SK-N-SH (cell line): ENCODE data around the gene MME. TPM values are rescaled to one million over a fixed set of nuclear protein-coding genes. Genes with fewer than 3 reads are reported as not detected.

ENCODE experiments used
- CTCF ChIA-PET: fragments of 300-600, 350-600 bp; formaldehyde crosslinking; extraction: SDS; loops from one replicate; lab custom pipeline; 2021; lab: Yijun Ruan, JAX
- POLR2A ChIA-PET: fragments of 350-600 bp; sonication (Branson Sonifier 250); formaldehyde crosslinking; extraction: SDS; loops from one replicate; lab custom pipeline; 2020; ENCODE audit warnings: antibody characterized with exemption, inconsistent platforms; lab: Yijun Ruan, JAX
- DNase-seq: peaks from one replicate; pipeline ENCODE4 v3.0.0; 2012
- H2AFZ ChIP-seq: fragments of 200-600 bp; sonication (generic); 2 replicates; pipeline ENCODE4 v1.8.1; 2016; ENCODE audit warnings: antibody characterized with exemption, mild to moderate bottlenecking, low read depth
- H3F3A ChIP-seq: fragments of 200-600 bp; sonication (generic); replicated peaks from 2 replicates; pipeline ENCODE3; 2016; ENCODE audit warnings: antibody characterized with exemption, mild to moderate bottlenecking; ENCODE audit not compliant: insufficient read depth
- H3K27ac ChIP-seq, 2 experiments: fragments of 200-500 bp in 1 of 2; fragments of 200-600 bp in 1 of 2; sonication (Bioruptor generic) in 1 of 2; sonication (generic), shearing (Covaris generic) in 1 of 2; 2 replicates each; pipeline versions ENCODE4 v1.5.1 to v1.6.1; 2014 to 2016; ENCODE audit warnings: low read depth in 2 of 2, inconsistent platforms in 1 of 2, low read length in 1 of 2, mild to moderate bottlenecking in 1 of 2, mixed read lengths in 1 of 2
- H3K27me3 ChIP-seq: fragments of 200-600 bp; sonication (generic), shearing (Covaris generic); 2 replicates; pipeline ENCODE4 v1.6.1; 2016; ENCODE audit warnings: mixed run types; ENCODE audit not compliant: insufficient read depth
- H3K36me3 ChIP-seq, 2 experiments: fragments of 200-500 bp in 1 of 2; fragments of 200-600 bp in 1 of 2; sonication (Bioruptor generic) in 1 of 2; sonication (generic) in 1 of 2; replicated peaks in 1 of 2; 2 replicates each; pipeline versions ENCODE3 to v1.5.1; 2014 to 2016; ENCODE audit warnings: low read length in 1 of 2, mild to moderate bottlenecking in 1 of 2; ENCODE audit not compliant: insufficient read depth in 2 of 2, control insufficient read depth in 1 of 2
- H3K4me1 ChIP-seq, 2 experiments: fragments of 200-500 bp in 1 of 2; fragments of 200-600 bp in 1 of 2; sonication (Bioruptor generic) in 1 of 2; sonication (generic), shearing (Covaris generic) in 1 of 2; 2 replicates each; pipeline versions ENCODE4 v1.5.1 to v1.6.1; 2014 to 2016; ENCODE audit warnings: low read depth in 1 of 2, low read length in 1 of 2, mixed run types in 1 of 2; ENCODE audit not compliant: insufficient read depth in 2 of 2, control insufficient read depth in 1 of 2
- H3K4me2 ChIP-seq: fragments of 200-600 bp; sonication (generic), shearing (Covaris generic); 2 replicates; pipeline ENCODE4 v1.6.1; 2017; ENCODE audit warnings: mixed run types
- H3K4me3 ChIP-seq, 2 experiments: fragments of 200-500 bp in 1 of 2; fragments of 200-600 bp in 1 of 2; sonication (Bioruptor generic) in 1 of 2; sonication (generic), shearing (Covaris generic) in 1 of 2; 2 replicates each; pipeline versions ENCODE4 v1.5.1 to v1.8.1; 2014 to 2016; ENCODE audit warnings: low read depth in 2 of 2, inconsistent platforms in 1 of 2, low read length in 1 of 2, mild to moderate bottlenecking in 1 of 2, mixed read lengths in 1 of 2, moderate library complexity in 1 of 2
- H3K79me2 ChIP-seq: fragments of 200-600 bp; sonication (generic); 2 replicates; pipeline ENCODE4 v1.8.1; 2017; ENCODE audit warnings: mild to moderate bottlenecking; ENCODE audit not compliant: insufficient read depth
- H3K9ac ChIP-seq: fragments of 200-600 bp; sonication (generic); 2 replicates; pipeline ENCODE4 v1.6.1; 2017; ENCODE audit warnings: mixed run types
- H3K9me2 ChIP-seq: fragments of 200-600 bp; sonication (generic); 2 replicates; pipeline ENCODE4 v1.6.1; 2017; ENCODE audit warnings: mixed run types
- H3K9me3 ChIP-seq: fragments of 200-600 bp; sonication (generic); 2 replicates; pipeline ENCODE4 v1.6.1; 2017; ENCODE audit warnings: mixed run types, mild to moderate bottlenecking, moderate library complexity
- H4K20me1 ChIP-seq: fragments of 200-600 bp; sonication (generic); 2 replicates; pipeline ENCODE4 v1.6.1; 2017; ENCODE audit warnings: mild to moderate bottlenecking, mixed run types; ENCODE audit not compliant: insufficient read depth
- CHD2 ChIP-seq: fragments of 150-350 bp; IDR thresholded peaks from 2 replicates; pipeline ENCODE4 v1.6.1; 2018; ENCODE audit warnings: low read length; ENCODE audit not compliant: partially characterized antibody
- EP300 ChIP-seq, 2 experiments: IDR thresholded peaks; 2 replicates each; pipeline versions ENCODE4 v1.4.0 to v1.6.1; 2012; ENCODE audit warnings: borderline replicate concordance in 1 of 2, low read depth in 1 of 2, low read length in 1 of 2
- FOSL2 ChIP-seq: IDR thresholded peaks from 2 replicates; pipeline ENCODE4 v1.4.0; 2012; ENCODE audit warnings: low read depth, mild to moderate bottlenecking, moderate library complexity, borderline replicate concordance
- IRF3 ChIP-seq: fragments of 150-350 bp; IDR thresholded peaks from 2 replicates; pipeline ENCODE4 v1.6.1; 2016; ENCODE audit warnings: mild to moderate bottlenecking, low read depth, low read length
- MAX ChIP-seq: IDR thresholded peaks from 2 replicates; pipeline ENCODE4 v1.4.0; 2012; ENCODE audit warnings: low read depth
- NFIC ChIP-seq: IDR thresholded peaks from 2 replicates; pipeline ENCODE4 v1.4.0; 2012; ENCODE audit warnings: borderline replicate concordance
- NRF1 ChIP-seq: IDR thresholded peaks from 2 replicates; pipeline ENCODE4 v1.6.1; 2012; ENCODE audit warnings: low read depth, mild to moderate bottlenecking, low read length
- PBX3 ChIP-seq: IDR thresholded peaks from 2 replicates; pipeline ENCODE4; 2012
- RAD21 ChIP-seq: IDR thresholded peaks from 2 replicates; pipeline ENCODE4 v1.6.1; 2012; ENCODE audit warnings: mild to moderate bottlenecking, low read length
- TCF12 ChIP-seq: IDR thresholded peaks from 2 replicates; pipeline ENCODE4 v1.4.0; 2012
- USF2 ChIP-seq: fragments of 150-350 bp; IDR thresholded peaks from 2 replicates; pipeline ENCODE4 v1.6.1; 2017; ENCODE audit warnings: antibody characterized with exemption, low read length, low read depth, borderline replicate concordance
- YY1 ChIP-seq: IDR thresholded peaks from 2 replicates; pipeline ENCODE4 v1.4.0; 2012; ENCODE audit warnings: low read depth, mild to moderate bottlenecking
- WGBS: methylation state at CpG from one replicate; pipeline ENCODE4 v1.1.6; 2017; ENCODE audit warnings: low lambda C conversion rate; 5-methylcytosine and 5-hydroxymethylcytosine counted together
- polyA plus RNA-seq, 3 experiments: library from polyadenylated mRNA; depleted of rRNA; stranded (reverse); fragments of >200 nt; gene quantifications; 2 replicates each; pipeline ENCODE4 v1.2.3, GENCODE V29; 2012

The MME gene
- polyA plus RNA-seq, 1 of the 3 experiments (the other 2 are of a cell fraction) = 167 TPM

GRCh38 chr3:155064920-155065319, 15.2 kb upstream of the MME start (continued):
- no peak for TF ChIP-seq IRF3
- TF ChIP-seq NFIC = no peak

GRCh38 chr3:155065537-155065936, 14.6 kb upstream of the MME start:
- Histone ChIP-seq H3K27me3 (no peaks in the 10 kb centered on the region), H3K9me3 (no peaks in the 10 kb centered on the region), H3K9me2 (no peaks in the 10 kb centered on the region), H3K27ac (peak overlapping the region; percentile 33 to 43; a peak in 2 of 4 replicates), H3K4me2 (no peak overlapping the region)
- ChIA-PET CTCF (no interaction called here), POLR2A (no interaction called here)
- TF ChIP-seq EP300 (IDR thresholded peaks at IDR 0.05; ENCODE audit: borderline replicate concordance in 1 of 2, low read depth in 1 of 2, low read length in 1 of 2) (0 out of 4 replicates have a peak, but pooled peaks of 1 of the 2 experiments have one; percentile 16), PBX3 (peak; percentile 64), TCF12 (peak; percentile 44; the same call in 1 of the 2 replicates), CHD2 (no peak), FOSL2 (peak; percentile 21; the same call in 1 of the 2 replicates), MAX (no peak)
- TF ChIP-seq, all 33 proteins: peak for 4
- Histone ChIP-seq H3K79me2 (no peaks in the 10 kb centered on the region), H3K4me3 (no peak overlapping the region), H3F3A (peaks cover 6% of the 10 kb centered on the region), H3K36me3 (no peaks in the 10 kb centered on the region), H3K9ac (no peak overlapping the region), H3K4me1 (peaks cover 0 to 13% of the 10 kb centered on the region in 2 experiments; a peak in 1 of 4 replicates), H2AFZ (peak overlapping the region; percentile 54), H4K20me1 (no peaks in the 10 kb centered on the region)
- no peak for DNase-seq

GRCh38 chr3:155069729-155070128, 10.4 kb upstream of the MME start:
- Histone ChIP-seq H3K9me2 (no peaks in the 10 kb centered on the region), H3K9me3 (no peaks in the 10 kb centered on the region), H3K9ac (no peak overlapping the region), H3K36me3 (no peaks in the 10 kb centered on the region), H3K4me1 (peaks cover 0 to 16% of the 10 kb centered on the region in 2 experiments; a peak in 3 of 4 replicates), H3K27ac (peak overlapping the region; percentile 73 to 89; a peak in 3 of 4 replicates), H3K4me2 (no peak overlapping the region), H2AFZ (peak overlapping the region; percentile 57; the same call in 1 of the 2 replicates), H3K4me3 (no peak overlapping the region), H4K20me1 (no peaks in the 10 kb centered on the region), H3F3A (peaks cover 16% of the 10 kb centered on the region), H3K79me2 (no peaks in the 10 kb centered on the region), H3K27me3 (no peaks in the 10 kb centered on the region)
- no peak for TF ChIP-seq NRF1
- peak; percentile 47; the same call in 1 of the 2 replicates for TF ChIP-seq TCF12
- TF ChIP-seq RAD21 = no peak
- TF ChIP-seq USF2 = no peak
- TF ChIP-seq YY1 = no peak
- ChIA-PET CTCF (no interaction called here), POLR2A (no interaction called here)
- no peak for DNase-seq
- WGBS = 41% methylated on average over 3 of the region's 3 CpGs
